ENCODE measurements around the gene MYMX.

GRCh38 chr6:44194326-44194725 lies 22.4 kb upstream of the MYMX start:
- no peak for TF ChIP-seq CTCF (IDR thresholded peaks at IDR 0.05)
- no peak for TF ChIP-seq POLR2A (IDR thresholded peaks at IDR 0.05)

Measured in right lobe of liver (tissue), 4 donors.